NCI-H187 (cell line): Measurements from ENCODE around the gene CRACR2A.

ENCODE experiments used
- DNase-seq, 2 experiments: peaks; one replicate each; lab custom pipeline; 2025; lab: John Stamatoyannopoulos, UW

Gene CRACR2A

GRCh38 chr12:3646561-3647241, 106.2 kb downstream of the CRACR2A start:
- no peak for DNase-seq

DNA sequence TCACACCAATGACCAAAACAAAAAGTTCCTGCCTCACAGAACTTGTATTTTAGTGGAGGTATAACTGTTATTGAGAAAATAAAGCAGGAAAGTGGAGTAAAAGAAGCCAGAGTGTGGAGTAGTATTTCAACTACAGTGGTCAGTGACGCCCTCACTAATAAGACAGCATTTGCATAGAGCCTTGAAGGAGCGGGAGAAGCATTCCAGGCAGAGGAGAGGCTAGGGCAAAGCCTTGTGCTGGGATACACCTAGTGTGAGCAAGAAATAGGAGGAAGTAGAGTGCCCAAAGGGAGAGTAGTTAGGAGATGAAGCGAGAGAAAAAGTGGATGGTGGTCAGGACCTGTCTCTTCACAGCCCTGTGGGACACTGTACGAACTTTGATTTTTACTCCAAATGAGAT, 107.8 kb downstream of the CRACR2A start:
- no peak for DNase-seq

DNA sequence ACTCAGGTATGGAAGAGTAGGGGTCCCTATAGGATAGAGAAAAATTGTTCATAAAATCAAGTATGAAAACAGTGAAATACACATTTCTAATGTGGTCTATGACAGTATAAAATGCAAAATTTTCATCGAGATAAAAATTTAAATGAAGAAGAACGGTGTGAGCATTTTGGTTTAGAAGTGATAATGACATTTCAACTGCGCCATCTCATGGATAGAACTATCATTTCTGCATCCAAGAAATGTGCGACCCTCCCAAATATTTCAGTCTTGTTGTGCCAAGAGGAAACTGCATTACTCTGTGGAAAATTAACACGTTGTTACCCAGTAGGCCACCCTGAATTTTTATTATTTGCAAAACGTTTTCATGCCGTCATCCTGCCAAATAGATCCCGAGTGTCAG, 108.8 kb downstream of the CRACR2A start:
- no peak for DNase-seq

- DNase-seq: no peak
Observed at GRCh38 chr12:3641428-3642018, 111.4 kb downstream of the CRACR2A start.

DNA sequence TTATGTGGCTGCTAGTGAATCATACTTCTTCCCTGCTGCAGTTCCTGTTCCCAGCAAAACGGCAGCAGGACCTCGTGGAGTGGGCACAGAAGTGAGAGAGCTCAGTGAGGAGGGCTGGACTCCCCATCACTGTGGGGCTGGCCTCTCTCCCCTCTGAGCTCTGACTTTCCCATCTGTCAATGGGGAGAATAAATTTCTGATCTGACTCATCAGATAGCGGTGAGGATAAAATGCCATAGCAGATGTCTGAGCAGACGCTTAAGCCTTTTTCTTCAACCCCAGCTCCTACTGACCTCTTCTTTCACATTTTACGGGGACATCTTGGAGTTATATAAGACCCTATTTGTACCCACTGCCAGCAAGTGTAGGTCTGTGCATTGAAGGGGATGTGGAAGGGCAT, 116.6 kb downstream of the CRACR2A start:
- DNase-seq: no peak

GRCh38 chr12:3634348-3634747, 118.6 kb downstream of the CRACR2A start:
- DNase-seq: no peak

- DNase-seq: no peak
Observed at GRCh38 chr12:3633396-3633795, 119.5 kb downstream of the CRACR2A start.

DNA sequence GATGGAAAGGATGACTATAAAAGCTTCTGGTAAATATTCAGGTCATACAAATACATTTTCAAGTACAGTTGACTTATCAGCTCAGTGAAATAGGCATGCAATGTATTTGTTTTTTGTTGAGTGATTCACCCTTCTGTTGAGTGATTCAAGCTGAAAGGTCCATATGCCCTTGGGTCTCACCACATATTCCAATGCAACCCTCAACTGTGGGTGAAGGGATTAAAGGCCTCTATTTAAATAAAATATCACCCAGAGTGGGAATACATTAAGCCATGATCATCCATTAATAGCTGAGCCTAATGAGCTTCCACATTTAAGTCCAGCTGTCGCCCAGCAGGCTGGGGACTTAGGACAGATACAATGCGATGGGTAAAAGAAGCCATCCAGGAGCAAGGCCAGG, 120.2 kb downstream of the CRACR2A start:
- no peak for DNase-seq

DNA sequence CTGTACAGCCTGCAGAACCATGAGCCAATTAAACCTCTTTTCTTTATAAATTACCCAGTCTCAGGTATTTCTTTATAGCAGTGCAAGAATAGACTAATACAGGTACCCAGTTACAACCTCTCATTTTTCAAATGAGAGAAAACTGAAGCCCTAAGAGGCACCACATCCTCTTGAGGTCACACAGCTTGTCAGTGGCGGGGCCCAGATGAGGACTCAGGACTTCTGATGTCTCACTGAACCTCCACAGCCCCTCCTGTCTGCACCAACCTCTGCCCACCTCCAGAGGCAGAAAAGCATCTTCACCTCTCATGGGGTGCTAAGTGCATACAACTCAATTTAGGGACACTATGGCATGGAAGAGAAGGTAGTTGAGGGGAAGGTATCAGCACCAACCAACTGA, 120.7 kb downstream of the CRACR2A start:
- no peak for DNase-seq

- no peak for DNase-seq
Observed at GRCh38 chr12:3631759-3632158, 121.2 kb downstream of the CRACR2A start.

- DNase-seq: no peak
Observed at GRCh38 chr12:3631272-3631637, 121.7 kb downstream of the CRACR2A start.

- DNase-seq: no peak
Observed at GRCh38 chr12:3630621-3631271, 122.2 kb downstream of the CRACR2A start.

- no peak for DNase-seq
Observed at GRCh38 chr12:3630111-3630510, 122.8 kb downstream of the CRACR2A start.

DNA sequence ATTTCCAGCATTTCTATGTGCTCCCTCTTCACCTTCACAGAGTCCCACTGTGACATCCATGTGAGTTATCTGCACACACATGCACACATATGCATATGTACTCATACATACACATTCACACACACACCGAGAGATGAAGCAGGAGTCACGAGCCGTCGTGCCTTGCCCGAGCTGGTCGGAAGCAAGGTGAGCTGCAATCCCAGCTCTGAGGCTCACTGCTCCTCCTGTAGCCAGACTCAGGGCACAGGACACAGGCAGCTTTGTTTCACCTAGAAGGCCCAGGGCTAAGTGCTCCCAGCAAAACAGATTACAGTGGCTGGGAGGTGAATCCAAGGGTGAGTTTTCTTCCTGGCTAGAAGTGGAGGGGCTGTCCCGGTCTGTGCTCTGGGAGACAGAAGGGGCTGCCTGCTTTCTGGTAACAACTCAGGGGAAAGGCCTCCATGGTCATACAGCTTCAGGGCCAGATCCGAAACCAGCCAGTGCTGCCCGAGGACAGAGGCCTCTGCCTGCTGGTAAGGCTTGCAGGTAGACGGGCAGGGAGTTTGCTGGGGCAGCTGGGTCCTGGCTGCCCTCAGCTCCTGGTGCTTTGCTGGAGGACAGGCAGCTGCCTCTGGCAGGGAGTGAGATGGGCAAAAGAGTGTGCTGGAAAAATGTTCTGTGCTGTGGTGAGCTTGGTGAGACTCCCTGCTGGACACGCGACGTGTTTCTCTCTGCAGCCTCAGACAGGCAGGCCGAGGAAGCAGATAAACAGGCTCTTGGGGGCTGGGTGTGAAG, 123.7 kb downstream of the CRACR2A start:
- no peak for DNase-seq

GRCh38 chr12:3628629-3629028, 124.3 kb downstream of the CRACR2A start:
- DNase-seq: no peak

DNA sequence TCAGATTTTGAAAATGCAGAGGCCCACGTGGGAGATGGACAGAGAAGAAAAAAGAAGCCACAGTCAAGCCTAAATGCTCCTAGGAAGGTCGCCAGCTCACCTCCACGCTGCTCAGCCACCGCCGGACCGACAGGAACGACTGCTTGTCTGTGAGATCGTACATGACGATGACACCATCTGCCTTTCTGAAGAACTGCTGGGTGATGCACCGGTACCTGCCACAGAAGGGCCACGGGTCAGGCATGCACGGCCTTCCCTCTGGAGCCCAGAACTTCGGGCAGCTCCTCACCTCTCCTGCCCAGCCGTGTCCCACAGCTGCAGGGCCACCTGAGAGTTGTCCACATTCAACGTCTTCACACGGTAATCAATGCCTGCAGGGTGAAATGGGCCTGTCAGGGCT, 125.6 kb downstream of the CRACR2A start:
- no peak for DNase-seq

DNA sequence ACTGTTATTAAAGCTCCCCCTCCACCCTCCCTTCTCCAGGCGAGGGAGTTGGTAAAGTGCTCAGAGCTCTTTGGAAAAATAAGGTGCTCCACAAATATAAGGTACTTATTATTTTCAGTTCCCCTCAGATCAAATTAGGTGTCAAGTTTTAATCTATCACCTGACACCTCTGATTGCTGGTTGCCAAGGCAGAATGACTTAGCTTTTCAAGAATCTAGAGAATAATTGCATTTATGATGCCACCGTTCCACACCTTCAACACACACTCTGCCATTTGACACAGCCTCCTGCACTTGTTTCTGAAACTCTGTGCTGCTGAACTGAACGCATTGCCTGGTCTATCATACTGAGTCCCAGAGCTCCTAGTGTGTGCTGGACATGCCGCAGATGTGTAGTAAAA, 128.6 kb downstream of the CRACR2A start:
- no peak for DNase-seq

- DNase-seq: no peak
Observed at GRCh38 chr12:3622822-3623690, 129.9 kb downstream of the CRACR2A start.

GRCh38 chr12:3622021-3622821, 130.7 kb downstream of the CRACR2A start:
- DNase-seq: no peak

- no peak for DNase-seq
Observed at GRCh38 chr12:3620856-3621255, 132.1 kb downstream of the CRACR2A start.

DNA sequence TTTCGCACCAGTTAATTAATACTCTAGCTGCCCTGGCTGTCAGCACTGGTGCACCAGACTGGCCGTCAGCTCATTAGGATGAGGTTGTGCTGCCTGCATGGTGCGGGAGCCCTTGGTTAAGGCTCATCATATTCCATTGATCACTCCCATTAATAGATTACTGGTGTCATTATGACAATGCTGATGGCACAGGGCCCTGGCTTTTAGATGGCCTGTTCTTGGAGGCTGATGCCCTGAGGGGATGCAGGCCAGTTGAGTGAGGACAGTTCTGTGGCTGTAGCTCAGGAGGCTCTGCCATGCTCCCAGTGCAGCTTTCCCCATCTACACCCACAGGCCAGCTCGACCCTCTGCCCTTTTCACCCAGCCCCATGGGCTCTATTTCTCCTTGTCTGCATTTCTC, 135.3 kb downstream of the CRACR2A start:
- DNase-seq: no peak
